Measurements from ENCODE around the gene N4BP2L2. TPM values are rescaled to one million over a fixed set of nuclear protein-coding genes. Genes with fewer than 3 reads are reported as not detected.

N4BP2L2 gene
- total RNA-seq, 1 experiment from 2014 or later, result 128 TPM

GRCh38 chr13:32407854-32408253, 130.7 kb downstream of the N4BP2L2 start:
- Histone ChIP-seq H3K36me3 (ENCODE audit: control insufficient read depth, insufficient read depth, low read length) (no peaks in the 10 kb centered on the region), H3K9me3 (no peaks in the 10 kb centered on the region), H3K4me1 (0 out of 2 replicates have a peak, but pooled peaks cover 3% of the 10 kb centered on the region), H3K27me3 (replicated peaks; ENCODE audit: control insufficient read depth, insufficient read depth, low read length) (no peaks in the 10 kb centered on the region), H3K4me3 (ENCODE audit: low read depth, low read length) (no peak overlapping the region)
- Mint-ChIP-seq H3K27ac (ENCODE audit: unreplicated experiment) (no peak overlapping the region), H3K9me3 (ENCODE audit: unreplicated experiment) (no peaks in the 10 kb centered on the region), H3K27me3 (ENCODE audit: insufficient read depth, unreplicated experiment) (no peaks in the 10 kb centered on the region), H3K36me3 (ENCODE audit: insufficient read depth, unreplicated experiment) (no peaks in the 10 kb centered on the region), H3K4me1 (ENCODE audit: low read depth, unreplicated experiment) (peaks cover 21% of the 10 kb centered on the region), H3K4me3 (ENCODE audit: unreplicated experiment) (no peak overlapping the region)
- intact Hi-C loops (cut with micrococcal nuclease; ENCODE audit: unreplicated experiment), result no loop called here
- DNase-seq, result no peak
- POLR2A ChIA-PET, result no interaction called here
- CTCF ChIA-PET, result no interaction called here
- no peak for TF ChIP-seq CTCF (IDR thresholded peaks at IDR 0.05; ENCODE audit: insufficient read depth in 1 of 2, low read depth in 1 of 2, low read length in 1 of 2, severe bottlenecking in 1 of 2, unreplicated experiment in 1 of 2)
- BruUV-seq (replicated peaks), result no TSS peak

- peaks cover 7% of the 10 kb centered on the region for H3K36me3 Mint-ChIP-seq (ENCODE audit: insufficient read depth, unreplicated experiment)
- no peak for TF ChIP-seq CTCF (IDR thresholded peaks at IDR 0.05; ENCODE audit: insufficient read depth in 1 of 2, low read depth in 1 of 2, low read length in 1 of 2, severe bottlenecking in 1 of 2, unreplicated experiment in 1 of 2)
- ChIA-PET CTCF (no interaction called here), POLR2A (no interaction called here)
- DNase-seq, result no peak
- Histone ChIP-seq H3K27me3 (replicated peaks; ENCODE audit: control insufficient read depth, insufficient read depth, low read length) (no peaks in the 10 kb centered on the region), H3K9me3 (no peaks in the 10 kb centered on the region), H3K36me3 (ENCODE audit: control insufficient read depth, insufficient read depth, low read length) (no peaks in the 10 kb centered on the region; the same call in 1 of the 2 replicates), H3K4me1 (no peaks in the 10 kb centered on the region), H3K4me3 (ENCODE audit: low read depth, low read length) (no peak overlapping the region)
- H3K9me3 Mint-ChIP-seq (ENCODE audit: unreplicated experiment), result no peaks in the 10 kb centered on the region
- no TSS peak for BruUV-seq (replicated peaks)
- H3K27ac Mint-ChIP-seq (ENCODE audit: unreplicated experiment), result no peak overlapping the region
- H3K4me1 Mint-ChIP-seq (ENCODE audit: low read depth, unreplicated experiment), result no peaks in the 10 kb centered on the region
- H3K27me3 Mint-ChIP-seq (ENCODE audit: insufficient read depth, unreplicated experiment), result no peaks in the 10 kb centered on the region
- intact Hi-C loops (cut with micrococcal nuclease; ENCODE audit: unreplicated experiment), result no loop called here
- H3K4me3 Mint-ChIP-seq (ENCODE audit: unreplicated experiment), result no peak overlapping the region
Measured at GRCh38 chr13:32403108-32403507, 135.5 kb downstream of the N4BP2L2 start.

GRCh38 chr13:32391101-32391619, 147.4 kb downstream of the N4BP2L2 start:
- intact Hi-C loops (cut with micrococcal nuclease; ENCODE audit: unreplicated experiment), result no loop called here
- peak; percentile 26 to 51 for DNase-seq
- H3K4me3 Mint-ChIP-seq (ENCODE audit: unreplicated experiment), result no peak overlapping the region
- no peak overlapping the region for H3K27ac Mint-ChIP-seq (ENCODE audit: unreplicated experiment)
- peaks cover 36% of the 10 kb centered on the region for H3K36me3 Mint-ChIP-seq (ENCODE audit: insufficient read depth, unreplicated experiment)
- ChIA-PET CTCF (no interaction called here), POLR2A (no interaction called here)
- H3K4me1 Mint-ChIP-seq (ENCODE audit: low read depth, unreplicated experiment), result no peaks in the 10 kb centered on the region
- Histone ChIP-seq H3K27me3 (replicated peaks; ENCODE audit: control insufficient read depth, insufficient read depth, low read length) (no peaks in the 10 kb centered on the region), H3K36me3 (ENCODE audit: control insufficient read depth, insufficient read depth, low read length) (no peaks in the 10 kb centered on the region), H3K4me3 (ENCODE audit: low read depth, low read length) (no peak overlapping the region), H3K9me3 (no peaks in the 10 kb centered on the region), H3K4me1 (no peaks in the 10 kb centered on the region)
- BruUV-seq (replicated peaks), result no TSS peak
- TF ChIP-seq CTCF (IDR thresholded peaks at IDR 0.05; ENCODE audit: insufficient read depth in 1 of 2, low read depth in 1 of 2, low read length in 1 of 2, severe bottlenecking in 1 of 2, unreplicated experiment in 1 of 2), result no peak
- no peaks in the 10 kb centered on the region for H3K27me3 Mint-ChIP-seq (ENCODE audit: insufficient read depth, unreplicated experiment)
- H3K9me3 Mint-ChIP-seq (ENCODE audit: unreplicated experiment), result no peaks in the 10 kb centered on the region

Measured in Caco-2 (cell line).